Left lung (tissue), 10 donors: ENCODE results near the gene MAT2B. TPM values are rescaled to one million over a fixed set of nuclear protein-coding genes. Genes with fewer than 3 reads are reported as not detected.

Experiments
- ATAC-seq: fragments of 200-7000 bp; cut with Tn5 transposase; one replicate; pipeline ENCODE4 v1.9.1; 2020; ENCODE audit warnings: moderate library complexity
- DNase-seq, 4 donors: peaks; one replicate each; pipeline ENCODE4 v3.0.0-alpha.2; 2013 to 2020
- H3K27ac ChIP-seq, 2 donors: fragments of 200-600 bp; sonication (generic) in 1 of 2; one replicate each; pipeline versions ENCODE4 v1.5.0 to v1.8.0; 2020 to 2021
- H3K27me3 ChIP-seq, 2 donors: fragments of 200-600 bp; sonication (generic) in 1 of 2; one replicate each; pipeline versions ENCODE4 v1.5.0 to v1.8.0; 2020 to 2021
- H3K36me3 ChIP-seq, 2 donors: fragments of 200-600 bp; sonication (generic) in 1 of 2; one replicate each; pipeline versions ENCODE4 v1.5.0 to v1.8.0; 2020 to 2021
- H3K4me1 ChIP-seq, 2 donors: fragments of 200-600 bp; one replicate each; pipeline ENCODE4 v1.8.0; 2021
- H3K4me3 ChIP-seq, 2 donors: fragments of 200-600 bp; sonication (generic) in 1 of 2; one replicate each; pipeline versions ENCODE4 v1.5.0 to v1.8.0; 2020 to 2021; ENCODE audit warnings: mild to moderate bottlenecking in 1 of 2
- H3K9me3 ChIP-seq, 2 donors: fragments of 200-600 bp; sonication (generic) in 1 of 2; one replicate each; pipeline versions ENCODE4 v1.5.0 to v1.8.0; 2020 to 2021
- CTCF ChIP-seq, 2 donors: fragments of 200-600 bp; sonication (generic) in 1 of 2; IDR thresholded peaks; one replicate each; pipeline versions ENCODE4 v1.5.0 to v1.8.0; 2021; ENCODE audit warnings: antibody characterized with exemption in 2 of 2
- intact Hi-C, 2 donors: fragments of 100-400 bp; cut with DNase I; formaldehyde crosslinking; loops; one replicate each; pipeline versions ENCODE4 v1.11.2 to v1.14.2; 2022
- polyA plus RNA-seq, 6 donors: library from polyadenylated mRNA; unstranded; fragments of 120-200 nt; gene quantifications; one replicate each; pipeline ENCODE4 v1.2.1, GENCODE V29; 2013; ENCODE audit not compliant: insufficient read length in 6 of 6
- total RNA-seq, 2 donors: library from RNA; stranded (reverse); fragmentation: NEBNext Ultra II Directional; extraction: Animal tissue kit (Norgen Biotek cat#: 25700); gene quantifications; one replicate each; pipeline ENCODE4 v1.2.1, GENCODE V29; 2021
- donor health status: DM: no; HTN: yes; CAD: no.
- donor health status: DM: no; HTN: no; CAD: no.

MAT2B gene
- total and polyA plus RNA-seq, 8 donors: 51.8 to 98.0 (median 80.1) TPM

DNA sequence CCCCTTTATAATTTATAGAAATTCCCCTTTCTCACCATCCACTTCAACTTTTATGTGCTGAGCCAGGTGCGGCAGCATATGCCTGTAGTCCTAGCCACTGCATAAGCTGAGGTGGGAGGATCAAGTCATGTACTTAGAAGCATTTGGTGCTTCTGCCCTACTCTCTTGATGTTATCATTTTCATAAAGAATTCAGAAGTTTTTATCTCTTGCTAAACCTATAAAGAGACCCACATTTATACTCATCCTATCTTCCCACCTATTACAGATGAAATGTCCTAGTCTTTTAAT lies 26.5 kb upstream of the MAT2B start:
- Histone ChIP-seq H3K4me3 (no peak overlapping the region), H3K4me1 (no peaks in the 10 kb centered on the region), H3K36me3 (peaks cover 0 to 4% of the 10 kb centered on the region in 2 donors), H3K9me3 (no peaks in the 10 kb centered on the region), H3K27ac (no peak overlapping the region), H3K27me3 (no peaks in the 10 kb centered on the region)
- intact Hi-C loops: no loop called here
- ATAC-seq (no peak), DNase-seq (no peak)
- no peak for TF ChIP-seq CTCF (IDR thresholded peaks at IDR 0.05)

GRCh38 chr5:163489055-163489744 lies 16.2 kb upstream of the MAT2B start:
- TF ChIP-seq CTCF (IDR thresholded peaks at IDR 0.05): no peak
- Histone ChIP-seq H3K9me3 (no peaks in the 10 kb centered on the region), H3K4me3 (no peak overlapping the region), H3K27ac (no peak overlapping the region), H3K4me1 (no peaks in the 10 kb centered on the region), H3K27me3 (no peaks in the 10 kb centered on the region), H3K36me3 (no peaks in the 10 kb centered on the region)
- intact Hi-C loops: no loop called here
- no peak for DNase-seq
- ATAC-seq: no peak

DNA sequence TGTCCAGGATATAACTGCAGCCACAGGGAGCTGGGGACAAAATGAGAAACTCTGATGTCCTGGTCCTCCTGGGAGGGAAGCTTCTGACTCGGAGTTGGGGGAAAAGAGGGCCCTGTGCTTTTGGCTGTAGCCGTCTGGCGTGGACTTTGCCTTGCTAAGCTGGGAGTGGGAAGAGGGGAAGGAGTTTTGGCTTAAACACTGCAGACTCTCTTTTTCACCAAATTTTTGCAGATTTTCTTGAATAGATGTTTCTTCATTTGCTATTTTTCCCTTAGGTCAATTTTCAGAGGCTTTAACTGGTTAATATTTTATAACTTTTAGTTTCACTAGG lies 15.7 kb upstream of the MAT2B start:
- no peak for DNase-seq
- H3K27ac ChIP-seq: no peak overlapping the region
- H3K9me3 ChIP-seq: no peaks in the 10 kb centered on the region
- no peaks in the 10 kb centered on the region for H3K27me3 ChIP-seq
- no peaks in the 10 kb centered on the region for H3K4me1 ChIP-seq
- H3K36me3 ChIP-seq: no peaks in the 10 kb centered on the region
- no peak overlapping the region for H3K4me3 ChIP-seq
- no peak for TF ChIP-seq CTCF (IDR thresholded peaks at IDR 0.05)
- intact Hi-C loops: no loop called here
- no peak for ATAC-seq

DNA sequence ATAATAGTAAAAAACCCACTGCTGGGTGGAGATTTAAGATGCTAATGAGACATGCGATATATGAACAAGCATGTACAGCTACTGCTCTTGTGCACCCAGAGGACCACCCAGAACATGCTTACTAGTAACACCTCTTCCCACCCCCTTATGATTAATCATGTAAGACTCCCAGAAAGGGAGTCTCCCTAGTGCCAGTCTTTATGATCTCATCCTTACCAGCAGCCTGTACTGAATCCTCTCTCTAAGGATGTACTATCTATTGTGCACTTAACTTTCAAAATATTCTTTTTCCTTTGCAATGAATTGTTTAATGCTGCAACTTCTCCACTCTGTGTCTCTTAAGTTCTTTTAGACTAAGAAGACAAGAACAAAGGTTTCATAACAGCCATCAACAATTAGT lies 9.1 kb upstream of the MAT2B start:
- DNase-seq (no peak), ATAC-seq (no peak)
- H3K4me3 ChIP-seq: no peak overlapping the region
- no peak for TF ChIP-seq CTCF (IDR thresholded peaks at IDR 0.05)
- H3K9me3 ChIP-seq: no peaks in the 10 kb centered on the region
- H3K36me3 ChIP-seq: no peaks in the 10 kb centered on the region
- H3K27ac ChIP-seq: no peak overlapping the region
- no peaks in the 10 kb centered on the region for H3K4me1 ChIP-seq
- intact Hi-C loops: no loop called here
- no peaks in the 10 kb centered on the region for H3K27me3 ChIP-seq

- TF ChIP-seq CTCF (IDR thresholded peaks at IDR 0.05): no peak
- Histone ChIP-seq H3K4me3 (no peak overlapping the region), H3K9me3 (no peaks in the 10 kb centered on the region), H3K27me3 (no peaks in the 10 kb centered on the region), H3K27ac (no peak overlapping the region), H3K36me3 (no peaks in the 10 kb centered on the region), H3K4me1 (peaks cover 0 to 2% of the 10 kb centered on the region in 2 donors)
- no peak for DNase-seq
- intact Hi-C loops: no loop called here
- ATAC-seq: no peak
These were observed 8.1 kb upstream of the MAT2B start for GRCh38 chr5:163497315-163497714.
